Osteoblast (primary cell): ENCODE measurements around the gene RAB9A. TPM values are rescaled to one million over a fixed set of nuclear protein-coding genes. Genes with fewer than 3 reads are reported as not detected.

Experiments
- DNase-seq: peaks from one replicate; pipeline ENCODE4 v3.0.0; 2011; ENCODE audit warnings: low spot score, mixed read lengths; ENCODE audit not compliant: insufficient read length; ENCODE audit errors: missing footprints
- H2AFZ ChIP-seq: 2 replicates; pipeline ENCODE4 v1.6.0; 2011; ENCODE audit warnings: mild to moderate bottlenecking, low read length
- H3K27ac ChIP-seq: 2 replicates; pipeline ENCODE4 v1.5.1; 2011; ENCODE audit warnings: mild to moderate bottlenecking, low read depth, low read length, moderate library complexity
- H3K27me3 ChIP-seq: 2 replicates; pipeline ENCODE4 v1.6.0; 2012; ENCODE audit warnings: mild to moderate bottlenecking, control low read depth, inconsistent platforms, low read length, moderate library complexity; ENCODE audit not compliant: insufficient read depth
- H3K36me3 ChIP-seq: 2 replicates; pipeline ENCODE4 v1.5.1; 2011; ENCODE audit warnings: mild to moderate bottlenecking, low read length, control low read depth, moderate library complexity; ENCODE audit not compliant: insufficient read depth
- H3K4me1 ChIP-seq: 2 replicates; pipeline ENCODE4 v1.5.1; 2011; ENCODE audit warnings: mild to moderate bottlenecking, low read length, control low read depth, moderate library complexity; ENCODE audit not compliant: insufficient read depth
- H3K4me2 ChIP-seq: 2 replicates; pipeline ENCODE4 v1.6.0; 2011; ENCODE audit warnings: mild to moderate bottlenecking, low read length; ENCODE audit not compliant: insufficient read depth
- H3K4me3 ChIP-seq: fragments of 200-600 bp; sonication (generic); 3 replicates; pipeline ENCODE4 v1.5.1; 2012; ENCODE audit warnings: mild to moderate bottlenecking, low read length, inconsistent platforms; ENCODE audit not compliant: insufficient read depth
- H3K79me2 ChIP-seq: 2 replicates; pipeline ENCODE4 v1.6.0; 2012; ENCODE audit warnings: mild to moderate bottlenecking, low read length, control low read depth, inconsistent platforms; ENCODE audit not compliant: insufficient read depth
- H3K9me3 ChIP-seq: 2 replicates; pipeline ENCODE4 v1.5.1; 2011; ENCODE audit warnings: low read depth, low read length, control low read depth
- H4K20me1 ChIP-seq: 2 replicates; pipeline ENCODE4 v1.6.0; 2012; ENCODE audit warnings: mild to moderate bottlenecking, low read length, control low read depth; ENCODE audit not compliant: insufficient read depth
- CTCF ChIP-seq: IDR thresholded peaks from 2 replicates; pipeline ENCODE4 v1.5.1; 2011; ENCODE audit warnings: mild to moderate bottlenecking, low read depth, low read length, moderate library complexity; ENCODE audit errors: extremely low read depth
- total RNA-seq: library from RNA; depleted of rRNA; stranded (reverse); fragments of >200 nt; gene quantifications from 2 replicates; pipeline ENCODE4 v1.2.3, GENCODE V29; 2012

Gene RAB9A
- total RNA-seq, 1 donor, result 63.0 TPM

GRCh38 chrX:13651150-13651549 is 37.8 kb upstream of the RAB9A start:
- Histone ChIP-seq H3K4me3 (no peak overlapping the region), H3K36me3 (no peaks in the 10 kb centered on the region), H3K27me3 (peaks cover 7% of the 10 kb centered on the region), H3K4me2 (peak overlapping the region; percentile 17), H3K9me3 (no peaks in the 10 kb centered on the region), H4K20me1 (no peaks in the 10 kb centered on the region), H3K27ac (peak overlapping the region; percentile 79), H3K79me2 (no peaks in the 10 kb centered on the region), H2AFZ (no peak overlapping the region), H3K4me1 (peaks cover 15% of the 10 kb centered on the region)
- TF ChIP-seq CTCF, result no peak
- no peak for DNase-seq

GRCh38 chrX:13652287-13652793 is 36.6 kb upstream of the RAB9A start:
- peak overlapping the region; percentile 82 for H3K4me2 ChIP-seq
- H3K4me3 ChIP-seq, result peak overlapping the region; percentile 85
- peaks cover 15% of the 10 kb centered on the region for H3K4me1 ChIP-seq
- DNase-seq, result peak; percentile 71
- H2AFZ ChIP-seq, result peak overlapping the region; percentile 59
- TF ChIP-seq CTCF, result no peak
- no peaks in the 10 kb centered on the region for H3K79me2 ChIP-seq
- H3K9me3 ChIP-seq, result no peaks in the 10 kb centered on the region
- H3K27me3 ChIP-seq, result peaks cover 7% of the 10 kb centered on the region
- peak overlapping the region; percentile 79 for H3K27ac ChIP-seq
- no peaks in the 10 kb centered on the region for H4K20me1 ChIP-seq
- no peaks in the 10 kb centered on the region for H3K36me3 ChIP-seq

DNA sequence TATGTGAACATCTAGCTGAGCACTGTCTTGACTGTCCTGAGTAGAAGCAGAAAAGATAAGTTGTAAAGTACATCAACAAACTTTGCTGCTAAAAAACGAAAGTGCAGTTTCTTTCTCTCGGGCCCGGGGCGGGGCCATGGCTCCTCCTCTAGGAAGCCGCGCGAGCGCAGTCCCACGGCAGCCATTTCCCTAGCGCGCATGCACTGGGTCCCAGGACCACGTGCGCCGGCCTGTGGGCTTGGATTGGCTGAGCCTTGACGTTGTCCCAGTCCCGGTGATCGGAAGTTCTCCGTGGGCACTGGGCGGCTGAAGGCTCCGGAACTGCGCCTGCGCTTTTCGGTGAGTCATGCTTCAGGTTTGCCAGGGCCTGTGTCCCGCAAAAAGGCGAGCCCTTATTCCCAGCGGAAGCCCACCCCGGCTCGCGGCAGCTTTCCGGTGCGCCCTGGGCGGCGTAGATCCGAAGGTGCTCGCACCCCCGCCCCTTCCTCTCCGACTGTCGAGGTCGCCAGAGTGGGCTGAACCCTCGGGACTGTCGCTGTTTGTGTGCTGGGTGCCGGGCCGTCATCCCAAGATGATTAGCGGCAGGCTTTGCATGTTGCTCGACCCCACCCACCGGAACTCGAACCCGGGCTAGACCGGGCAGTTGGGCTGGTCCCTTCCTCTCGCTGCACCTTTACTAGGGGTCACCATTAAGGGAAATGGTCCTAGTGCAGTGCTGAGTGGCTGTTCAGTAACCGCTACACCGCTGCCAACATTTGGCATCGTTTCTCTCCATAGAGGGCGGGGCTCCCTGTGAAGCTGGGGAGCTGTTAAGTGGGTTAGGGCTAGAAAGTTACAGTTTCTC is 35.9 kb upstream of the RAB9A start, which contains the start of gene TCEANC:
TSS of gene TCEANC (plus strand) at position 292 of the 844 bp plus-strand sequence. CDS start 9,368 bp downstream, outside the sequence.
- H3K27me3 ChIP-seq, result peaks cover 7% of the 10 kb centered on the region
- no peaks in the 10 kb centered on the region for H3K9me3 ChIP-seq
- no peaks in the 10 kb centered on the region for H4K20me1 ChIP-seq
- peak; percentile 95 for DNase-seq
- TF ChIP-seq CTCF, result no peak
- peak within 1 kb of the TSS; percentile 85 for H3K4me3 ChIP-seq
- peak within 1 kb of the TSS; percentile 95 for H2AFZ ChIP-seq
- no peaks in the 10 kb centered on the region for H3K36me3 ChIP-seq
- no peaks in the 10 kb centered on the region for H3K79me2 ChIP-seq
- H3K4me2 ChIP-seq, result peak within 1 kb of the TSS; percentile 82
- peaks cover 15% of the 10 kb centered on the region for H3K4me1 ChIP-seq
- H3K27ac ChIP-seq, result peak within 1 kb of the TSS; percentile 79

- no peak overlapping the region for H3K4me3 ChIP-seq
- H3K27me3 ChIP-seq, result peaks cover 7% of the 10 kb centered on the region
- no peak overlapping the region for H2AFZ ChIP-seq
- no peaks in the 10 kb centered on the region for H3K79me2 ChIP-seq
- H3K27ac ChIP-seq, result no peak overlapping the region
- H3K36me3 ChIP-seq, result no peaks in the 10 kb centered on the region
- H3K4me2 ChIP-seq, result peak overlapping the region; percentile 82
- peaks cover 20% of the 10 kb centered on the region for H3K4me1 ChIP-seq
- H3K9me3 ChIP-seq, result no peaks in the 10 kb centered on the region
- no peak for TF ChIP-seq CTCF
- H4K20me1 ChIP-seq, result no peaks in the 10 kb centered on the region
- DNase-seq, result no peak
Observed at GRCh38 chrX:13654116-13654515, 34.8 kb upstream of the RAB9A start.
